SKM-1 treated with dmso at 0.1 percent for 144 hours (cell line): ENCODE results near the gene IRAK2.

Experiments used
- DNase-seq: peaks from one replicate; lab custom pipeline; 2025; ENCODE audit not compliant: unreplicated experiment; lab: John Stamatoyannopoulos, UW

IRAK2 gene

GRCh38 chr3:10223676-10224639, 59.2 kb downstream of the IRAK2 start:
- peak; percentile 94 for DNase-seq

DNA sequence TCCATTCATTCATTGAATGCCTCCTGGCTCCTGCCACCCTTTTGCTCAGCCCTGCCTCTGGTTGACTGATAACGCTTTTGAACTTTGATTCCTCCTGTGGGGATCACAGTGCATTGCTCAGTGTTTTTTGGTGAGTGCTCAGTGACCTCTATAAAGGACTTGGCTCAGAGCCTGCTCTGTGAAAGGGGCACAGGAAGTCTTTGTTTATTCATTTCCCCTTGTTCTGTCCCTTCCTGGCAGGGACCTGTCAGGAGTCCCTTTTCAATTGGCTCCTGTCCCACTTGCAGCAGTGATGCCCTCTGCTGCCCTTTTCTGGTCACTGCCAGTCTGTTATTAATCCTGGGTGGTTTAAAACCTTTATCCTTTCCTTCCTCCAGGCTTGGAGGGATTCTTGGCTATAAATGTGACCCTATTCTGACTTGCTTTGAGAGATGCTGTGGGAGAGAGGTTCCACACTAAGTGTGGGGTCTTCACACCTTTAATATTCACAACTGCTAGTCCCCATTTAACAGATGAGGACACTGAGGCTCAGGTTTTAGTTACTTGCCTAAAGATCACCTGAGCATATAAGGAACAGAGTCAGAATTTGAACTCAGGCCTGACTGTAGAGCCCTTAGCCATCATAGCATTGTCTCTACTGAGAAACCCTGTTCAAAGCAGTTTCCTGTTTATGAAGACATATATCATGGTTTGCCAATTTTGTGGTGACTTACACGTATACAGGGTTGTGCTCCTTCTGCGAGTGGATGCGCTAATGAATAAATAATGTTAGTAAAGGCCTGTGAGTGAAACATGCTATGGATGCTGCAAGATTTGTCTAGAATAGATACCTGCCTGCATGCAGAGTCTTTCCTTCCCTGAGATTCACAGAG, 60.3 kb downstream of the IRAK2 start:
- DNase-seq: peak; percentile 82

DNA sequence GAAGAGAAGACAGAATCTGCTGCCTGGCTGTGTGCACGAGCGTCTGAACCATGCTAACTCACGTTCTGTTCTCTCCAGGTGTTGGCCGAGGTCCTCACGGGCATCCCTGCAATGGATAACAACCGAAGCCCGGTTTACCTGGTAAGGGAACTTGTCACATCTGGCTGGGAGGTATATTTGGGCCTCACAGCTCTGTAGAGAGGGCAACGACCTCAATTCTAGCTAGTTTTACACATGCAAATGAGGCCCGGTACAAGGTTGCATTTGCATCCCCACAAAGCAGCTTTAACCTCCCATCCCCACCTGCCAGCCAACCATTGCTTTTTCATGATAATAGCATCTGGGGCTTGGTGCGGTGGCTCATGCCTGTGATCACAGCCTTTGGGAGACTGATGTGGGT, 61.6 kb downstream of the IRAK2 start:
- no peak for DNase-seq

- peak; percentile 58 for DNase-seq
Measured at GRCh38 chr3:10228248-10228950, 63.7 kb downstream of the IRAK2 start.

GRCh38 chr3:10229576-10229975, 64.9 kb downstream of the IRAK2 start:
- DNase-seq: no peak

DNA sequence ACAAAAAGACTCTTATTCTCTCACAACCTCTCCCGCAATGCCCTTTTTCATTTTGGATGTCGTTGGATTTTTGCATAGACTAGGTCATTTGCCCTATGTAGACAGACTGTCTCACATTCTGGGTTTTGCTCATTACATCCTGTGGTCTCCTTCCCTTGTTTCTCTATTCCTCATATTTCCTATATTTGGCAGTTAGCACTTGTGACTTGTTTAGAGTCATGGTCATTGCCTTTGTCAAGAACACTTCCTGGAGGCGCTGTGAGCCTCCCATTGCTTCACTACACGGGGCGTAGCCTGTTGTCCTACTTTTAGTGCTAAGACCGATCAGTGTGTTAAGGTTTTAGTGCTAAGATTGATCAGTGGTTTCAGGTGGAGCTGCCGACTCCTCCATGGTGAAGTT, 67.4 kb downstream of the IRAK2 start:
- DNase-seq: peak; percentile 20

GRCh38 chr3:10233988-10234387, 69.3 kb downstream of the IRAK2 start:
- no peak for DNase-seq

DNA sequence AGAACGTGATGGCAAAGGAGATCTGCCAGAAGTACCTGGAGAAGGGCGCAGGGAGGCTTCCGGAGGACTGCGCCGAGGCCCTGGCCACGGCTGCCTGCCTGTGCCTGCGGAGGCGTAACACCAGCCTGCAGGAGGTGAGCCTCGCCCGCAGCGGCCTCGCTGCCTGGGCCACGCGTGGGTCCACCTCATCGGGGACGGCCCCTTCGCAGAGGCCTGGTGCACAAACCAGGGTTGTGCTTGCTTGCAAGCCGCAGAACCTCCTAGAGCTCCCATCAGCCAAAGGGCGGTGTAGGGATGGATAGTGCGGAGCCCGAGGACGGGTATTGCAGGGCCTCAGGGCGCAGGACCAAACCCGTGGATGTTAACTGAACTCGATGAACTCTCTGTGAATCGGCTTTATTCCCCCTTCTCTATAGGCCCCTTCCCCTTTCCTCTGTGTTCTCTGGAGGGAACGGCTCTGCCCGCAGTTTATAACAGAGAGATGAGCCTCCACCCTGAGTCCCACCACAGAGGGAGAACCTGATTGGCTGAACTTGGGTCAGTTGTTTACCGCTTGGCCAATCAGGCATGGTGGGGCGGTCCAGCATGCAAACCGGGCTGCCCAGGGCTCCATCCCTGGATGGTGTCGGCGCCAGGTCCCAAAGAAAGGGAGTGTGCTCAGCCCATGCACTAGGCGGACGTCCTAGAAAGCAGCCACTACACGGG, 70.0 kb downstream of the IRAK2 start:
- DNase-seq: no peak

GRCh38 chr3:10235551-10235950, 70.8 kb downstream of the IRAK2 start:
- no peak for DNase-seq

GRCh38 chr3:10238345-10239183, 73.8 kb downstream of the IRAK2 start:
- no peak for DNase-seq

DNA sequence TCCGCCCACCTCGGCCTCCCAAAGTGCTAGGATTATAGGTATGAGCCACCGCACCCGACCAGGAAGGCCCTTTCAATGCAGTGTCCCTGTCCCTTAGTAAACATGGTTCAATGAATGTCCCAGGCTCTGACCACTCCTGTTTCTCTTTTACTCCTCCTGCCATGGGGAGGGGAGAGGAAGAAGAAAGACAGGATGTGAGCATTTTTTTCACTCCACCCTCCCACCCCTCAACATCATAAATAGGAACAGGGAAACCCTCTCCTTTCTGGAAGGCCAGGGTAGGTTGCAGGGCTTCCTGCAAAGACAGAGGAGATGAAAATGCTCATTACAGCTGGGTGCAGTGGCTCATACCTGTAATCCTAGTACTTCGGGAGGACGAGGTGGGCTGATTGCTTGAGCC, 76.1 kb downstream of the IRAK2 start:
- no peak for DNase-seq

DNA sequence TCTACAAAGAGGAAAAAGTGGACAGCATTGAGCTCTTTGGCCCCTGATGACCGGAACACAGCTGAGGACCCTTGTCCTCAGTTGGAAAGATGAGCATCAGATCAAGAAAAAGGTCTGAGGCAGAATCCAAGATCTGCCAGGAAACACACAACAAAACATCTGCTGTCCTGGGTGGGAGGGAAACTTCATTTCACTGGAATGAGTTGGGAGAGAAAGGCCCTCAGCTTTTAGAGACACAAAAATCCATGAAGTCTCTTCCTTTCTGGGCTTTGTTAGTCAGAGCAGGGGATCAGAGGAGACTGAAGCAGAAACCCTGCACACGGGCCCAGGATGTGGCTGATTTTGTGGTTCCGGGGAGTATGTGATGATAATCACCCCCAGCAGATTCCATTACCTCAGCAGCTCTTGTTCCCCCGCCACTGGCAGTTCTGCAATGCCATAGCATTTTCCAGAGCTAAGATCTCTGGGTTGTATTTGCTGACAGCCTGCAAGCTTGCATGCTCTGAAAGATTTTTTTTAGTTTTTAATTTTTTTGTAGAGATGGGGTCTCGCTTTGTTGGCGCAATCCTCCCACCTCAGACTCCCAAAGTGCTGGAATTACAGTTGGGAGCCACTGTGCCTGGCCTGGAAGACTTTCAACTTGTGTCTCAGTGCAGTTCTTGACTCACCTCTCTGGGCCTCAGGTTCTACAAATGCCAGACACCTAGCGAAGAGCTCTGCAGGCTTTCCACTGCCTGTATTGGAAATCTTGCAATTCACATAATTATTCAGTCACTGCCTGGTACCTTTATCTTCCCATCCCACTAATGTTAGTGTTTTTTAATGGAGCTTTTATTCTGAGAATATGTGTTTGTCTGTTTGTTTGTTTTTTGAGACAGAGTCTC, 77.7 kb downstream of the IRAK2 start:
- peak; percentile 62 for DNase-seq

GRCh38 chr3:10244009-10244408, 79.3 kb downstream of the IRAK2 start:
- DNase-seq: no peak

GRCh38 chr3:10245081-10245712, 80.5 kb downstream of the IRAK2 start:
- DNase-seq: peak; percentile 25

DNA sequence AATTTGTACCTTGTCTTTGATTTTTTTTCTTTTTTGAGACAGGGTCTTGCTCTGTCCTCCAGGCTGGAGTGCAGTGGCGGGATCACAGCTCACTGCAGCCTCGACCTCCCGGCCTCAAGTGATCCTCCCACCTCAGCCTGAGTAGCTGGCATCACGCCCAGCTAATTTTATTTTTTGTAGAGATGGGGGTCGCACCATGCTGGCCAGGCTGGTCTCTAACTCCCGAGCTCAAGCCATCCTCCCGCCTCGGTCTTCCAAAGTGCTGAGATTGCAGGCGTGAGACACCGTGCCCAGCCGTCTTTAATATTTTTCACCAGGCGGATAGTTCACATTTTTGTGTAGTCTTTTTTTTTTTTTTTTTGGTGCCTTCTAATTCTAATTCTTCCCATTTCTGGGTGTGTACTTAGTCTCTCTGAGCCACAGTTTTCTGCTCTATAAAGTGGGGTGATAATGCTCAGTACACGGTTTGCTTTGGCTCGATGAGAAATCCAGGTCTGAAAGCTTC, 83.0 kb downstream of the IRAK2 start:
- no peak for DNase-seq

- DNase-seq: peak; percentile 93
Measured at GRCh38 chr3:10248184-10248983, 83.7 kb downstream of the IRAK2 start, which contains the start of gene TATDN2. TATDN2 (plus strand) TSS chr3:10248459; CDS start chr3:10249201, 742 bp downstream.
